ENCODE results near the gene SLC9A9.

DNA sequence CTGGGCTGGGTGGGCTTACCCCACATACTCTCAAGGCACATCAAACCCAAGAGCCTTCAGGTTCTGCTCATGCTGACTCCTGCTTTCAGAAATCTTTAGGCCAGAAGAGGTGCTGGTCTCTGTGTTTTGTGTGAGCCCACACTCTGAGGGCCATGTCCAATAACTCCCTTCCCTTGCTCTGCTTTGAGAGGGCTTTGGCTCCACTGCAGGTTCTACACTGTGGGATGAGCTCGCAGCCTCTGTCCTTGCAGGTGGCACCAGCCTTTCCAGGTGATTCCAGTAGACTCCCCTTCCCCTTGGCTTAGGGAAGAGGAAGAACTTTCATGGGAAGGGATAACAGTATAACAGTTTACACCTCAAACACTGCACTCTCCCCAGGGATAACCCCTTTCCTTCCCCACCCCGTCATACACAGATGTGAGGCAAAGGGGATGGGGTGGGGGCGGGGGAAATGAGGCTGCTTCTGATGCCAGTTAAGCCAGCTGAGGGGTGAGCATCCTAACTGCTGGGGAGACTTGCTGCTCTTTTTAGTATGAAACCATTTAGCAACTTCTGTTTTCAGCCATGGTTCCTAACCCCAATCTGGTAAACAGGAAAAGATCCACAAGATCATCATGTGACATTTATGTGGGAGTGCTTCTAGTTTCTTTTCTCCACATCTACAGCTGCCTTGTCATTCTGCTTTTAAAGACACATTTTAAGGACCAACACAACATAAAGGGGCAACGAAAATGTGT is 262.4 kb downstream of the SLC9A9 start:
- no peak for TF ChIP-seq CTCF (IDR thresholded peaks at IDR 0.05; ENCODE audit: insufficient read depth, low read length)
- TF ChIP-seq SPI1 (IDR thresholded peaks at IDR 0.05; ENCODE audit: borderline replicate concordance, low read depth): no peak
- TF ChIP-seq, protein P1, sequence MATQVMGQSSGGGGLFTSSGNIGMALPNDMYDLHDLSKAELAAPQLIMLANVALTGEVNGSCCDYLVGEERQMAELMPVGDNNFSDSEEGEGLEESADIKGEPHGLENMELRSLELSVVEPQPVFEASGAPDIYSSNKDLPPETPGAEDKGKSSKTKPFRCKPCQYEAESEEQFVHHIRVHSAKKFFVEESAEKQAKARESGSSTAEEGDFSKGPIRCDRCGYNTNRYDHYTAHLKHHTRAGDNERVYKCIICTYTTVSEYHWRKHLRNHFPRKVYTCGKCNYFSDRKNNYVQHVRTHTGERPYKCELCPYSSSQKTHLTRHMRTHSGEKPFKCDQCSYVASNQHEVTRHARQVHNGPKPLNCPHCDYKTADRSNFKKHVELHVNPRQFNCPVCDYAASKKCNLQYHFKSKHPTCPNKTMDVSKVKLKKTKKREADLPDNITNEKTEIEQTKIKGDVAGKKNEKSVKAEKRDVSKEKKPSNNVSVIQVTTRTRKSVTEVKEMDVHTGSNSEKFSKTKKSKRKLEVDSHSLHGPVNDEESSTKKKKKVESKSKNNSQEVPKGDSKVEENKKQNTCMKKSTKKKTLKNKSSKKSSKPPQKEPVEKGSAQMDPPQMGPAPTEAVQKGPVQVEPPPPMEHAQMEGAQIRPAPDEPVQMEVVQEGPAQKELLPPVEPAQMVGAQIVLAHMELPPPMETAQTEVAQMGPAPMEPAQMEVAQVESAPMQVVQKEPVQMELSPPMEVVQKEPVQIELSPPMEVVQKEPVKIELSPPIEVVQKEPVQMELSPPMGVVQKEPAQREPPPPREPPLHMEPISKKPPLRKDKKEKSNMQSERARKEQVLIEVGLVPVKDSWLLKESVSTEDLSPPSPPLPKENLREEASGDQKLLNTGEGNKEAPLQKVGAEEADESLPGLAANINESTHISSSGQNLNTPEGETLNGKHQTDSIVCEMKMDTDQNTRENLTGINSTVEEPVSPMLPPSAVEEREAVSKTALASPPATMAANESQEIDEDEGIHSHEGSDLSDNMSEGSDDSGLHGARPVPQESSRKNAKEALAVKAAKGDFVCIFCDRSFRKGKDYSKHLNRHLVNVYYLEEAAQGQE (IDR thresholded peaks at IDR 0.05; ENCODE audit: insufficient replicate concordance, low read depth): no peak

Data from HL-60 (cell line).